NCI-H2196 (cell line): ENCODE data around the gene SLC38A1.
"Not testable (repeated sequence)": the region's sequence is repeated elsewhere in the genome, so short reads cannot be mapped to it uniquely, and the experiment has no call there.

Experiments
- DNase-seq: peaks from one replicate; lab custom pipeline; 2025; ENCODE audit not compliant: unreplicated experiment; lab: John Stamatoyannopoulos, UW

The SLC38A1 gene

DNA sequence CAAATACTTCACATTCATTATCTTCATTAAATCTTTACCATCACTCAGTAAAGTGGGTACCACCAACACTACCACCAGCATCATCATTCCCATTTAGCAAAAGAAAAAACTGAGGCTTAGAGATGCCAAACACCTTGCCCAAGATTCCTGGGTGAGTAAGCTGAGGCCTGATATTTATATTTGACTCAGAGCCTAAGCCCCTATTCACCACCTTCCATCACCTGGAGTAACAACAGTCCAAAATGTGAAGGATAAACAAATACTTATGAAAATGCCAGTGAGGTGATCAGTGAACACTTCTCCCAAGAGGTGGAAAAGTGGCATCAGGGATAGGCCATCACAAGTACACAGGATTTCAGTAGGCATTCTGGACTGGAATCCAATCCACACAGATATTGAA, 3.7 kb downstream of the SLC38A1 start:
- DNase-seq = no peak

DNA sequence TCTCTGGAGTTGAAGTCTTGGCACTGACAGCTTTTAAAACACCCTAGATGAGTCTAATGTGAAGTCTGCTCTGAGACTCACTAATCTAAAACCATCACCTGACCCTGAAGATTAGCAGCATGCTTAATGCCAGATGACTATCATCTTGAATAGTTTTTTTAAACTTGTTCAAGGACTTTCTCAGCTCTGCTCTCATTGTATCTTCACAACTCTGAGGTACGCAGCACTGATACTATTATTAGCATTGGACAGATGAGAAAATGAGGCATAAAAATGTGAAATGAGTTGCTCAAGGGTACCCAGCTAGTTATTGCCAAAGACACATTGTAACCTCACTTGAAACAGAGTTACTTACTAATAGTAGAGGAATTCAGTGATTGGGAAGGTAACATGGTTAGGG, 4.8 kb downstream of the SLC38A1 start:
- DNase-seq = no peak

DNA sequence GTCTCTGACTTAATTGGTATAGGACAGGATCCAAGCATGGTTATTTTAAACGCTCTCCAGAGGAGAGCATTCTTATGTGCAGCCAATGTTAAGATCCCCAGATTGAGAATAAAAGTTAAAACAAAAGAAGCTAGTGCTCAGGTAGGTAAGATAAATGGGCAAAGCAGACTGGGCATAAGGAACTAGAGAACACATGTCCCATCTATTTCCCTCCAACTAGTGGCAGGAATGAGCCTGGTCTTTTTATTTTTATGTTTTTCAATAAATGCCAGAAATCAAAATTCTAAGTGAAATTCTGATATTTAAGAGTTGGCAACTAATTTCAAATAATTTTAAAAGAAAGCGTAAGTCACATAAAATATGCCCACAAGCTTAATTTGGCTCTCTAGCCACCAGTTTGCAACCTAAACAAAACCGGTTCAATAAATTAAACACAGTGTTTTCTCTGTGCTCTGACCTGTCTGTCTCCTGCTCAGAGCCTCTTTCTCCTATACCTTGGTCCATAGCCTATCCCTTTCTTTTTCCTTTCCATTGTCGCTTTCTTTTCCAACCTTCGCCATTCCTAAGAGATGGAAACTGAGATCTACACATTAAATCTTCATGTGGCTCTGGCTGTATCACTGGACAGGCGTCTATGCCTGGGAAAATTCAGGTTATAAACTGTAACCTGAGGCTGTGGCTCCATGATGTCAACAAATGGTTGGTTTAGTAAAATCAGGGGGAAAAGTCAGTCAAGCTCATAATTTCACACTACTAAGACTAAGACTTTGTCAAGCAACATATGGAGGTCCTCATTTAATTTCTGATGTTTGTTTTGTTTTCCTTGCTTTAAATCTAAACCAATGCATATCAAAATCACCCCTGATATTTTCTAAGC, 5.5 kb downstream of the SLC38A1 start:
- no peak for DNase-seq

GRCh38 chr12:46261646-46262045, 7.2 kb downstream of the SLC38A1 start:
- DNase-seq = no peak

DNA sequence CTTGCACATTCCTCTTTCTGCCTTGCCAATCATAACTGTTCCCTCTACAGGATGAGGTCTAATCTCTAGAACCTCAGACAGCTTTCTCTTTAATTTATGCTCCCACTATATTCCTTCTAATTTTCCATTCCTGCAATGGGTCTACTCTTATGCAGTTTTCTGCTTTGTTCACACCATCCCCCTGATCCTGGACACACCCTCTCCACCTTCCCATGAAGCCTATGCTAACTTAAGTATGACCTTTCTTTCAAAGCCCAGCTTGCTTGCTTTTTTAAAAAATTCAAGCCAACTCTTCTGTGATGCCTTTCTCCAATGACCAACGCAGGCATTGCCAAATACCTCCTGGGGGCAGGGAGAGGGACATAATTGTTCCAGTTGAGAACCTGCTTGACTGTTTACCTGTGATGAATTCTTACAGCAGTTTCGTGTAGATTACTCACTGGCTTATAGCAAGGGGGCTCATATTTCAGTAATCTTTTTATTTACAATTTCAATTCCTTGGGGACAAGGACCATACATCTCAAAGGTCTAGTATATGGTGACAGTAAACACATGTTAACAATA, 7.8 kb downstream of the SLC38A1 start:
- DNase-seq = peak; percentile 18

DNA sequence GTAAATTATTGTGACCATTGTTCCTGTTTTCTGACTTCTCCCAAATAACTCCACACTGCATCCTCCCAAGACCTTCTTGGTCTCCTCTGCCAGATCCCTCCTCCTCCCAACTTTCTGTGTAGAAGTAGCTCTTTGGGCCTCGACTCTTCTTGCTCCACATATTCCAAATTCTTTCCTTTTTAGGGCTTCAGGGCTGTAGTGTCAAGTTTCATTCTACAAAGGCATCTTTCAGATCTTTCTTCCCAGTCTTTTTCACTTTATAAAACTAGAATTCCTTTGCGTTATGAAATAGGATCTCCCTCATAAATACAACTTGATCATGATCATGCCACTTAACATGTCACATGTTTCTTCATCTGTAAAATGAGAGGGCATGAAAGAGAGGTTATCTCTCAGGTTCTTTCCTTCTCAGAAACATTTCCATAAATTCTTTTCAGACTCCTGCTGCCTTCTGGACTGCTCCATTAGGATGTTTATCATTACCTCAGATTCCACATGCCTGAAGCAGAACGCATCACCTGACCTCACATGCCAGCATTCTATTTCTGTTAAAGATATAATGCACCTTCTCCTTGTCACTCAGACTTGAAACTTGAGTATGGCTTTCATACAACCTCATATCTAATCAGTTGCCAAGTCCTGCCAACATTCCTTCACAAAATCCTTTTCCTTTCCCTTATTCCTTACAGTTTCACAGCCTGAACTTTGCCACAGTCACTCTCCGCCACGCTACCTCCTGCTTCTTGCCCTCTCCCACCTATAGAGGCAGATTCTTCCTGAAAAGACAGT, 8.5 kb downstream of the SLC38A1 start:
- DNase-seq = no peak

DNA sequence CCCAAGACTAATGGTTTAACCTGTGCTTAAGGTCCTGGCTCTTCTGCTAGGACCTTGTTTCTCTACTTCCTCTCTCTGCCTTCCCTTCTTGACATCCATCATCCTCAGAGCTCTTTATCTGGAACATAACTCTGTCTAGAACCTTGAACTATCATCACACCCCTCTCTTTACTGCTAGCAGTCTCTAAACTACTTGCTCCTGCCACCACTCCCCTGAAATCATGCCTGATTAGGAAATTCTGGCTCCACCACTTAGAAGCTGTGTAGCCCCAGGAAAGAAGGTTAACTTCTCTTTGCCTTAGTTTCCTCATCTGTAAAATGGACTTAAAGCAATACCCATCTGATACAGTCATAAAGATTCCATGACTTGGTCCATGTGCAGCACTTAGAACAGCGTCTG, 9.1 kb downstream of the SLC38A1 start:
- DNase-seq = no peak

GRCh38 chr12:46259071-46259470, 9.8 kb downstream of the SLC38A1 start:
- DNase-seq = no peak

GRCh38 chr12:46258129-46258528, 10.7 kb downstream of the SLC38A1 start:
- DNase-seq = no peak

- no peak for DNase-seq
These were observed 11.9 kb downstream of the SLC38A1 start for GRCh38 chr12:46256942-46257341.

- no peak for DNase-seq
These were observed 15.2 kb downstream of the SLC38A1 start for GRCh38 chr12:46253544-46254162.

DNA sequence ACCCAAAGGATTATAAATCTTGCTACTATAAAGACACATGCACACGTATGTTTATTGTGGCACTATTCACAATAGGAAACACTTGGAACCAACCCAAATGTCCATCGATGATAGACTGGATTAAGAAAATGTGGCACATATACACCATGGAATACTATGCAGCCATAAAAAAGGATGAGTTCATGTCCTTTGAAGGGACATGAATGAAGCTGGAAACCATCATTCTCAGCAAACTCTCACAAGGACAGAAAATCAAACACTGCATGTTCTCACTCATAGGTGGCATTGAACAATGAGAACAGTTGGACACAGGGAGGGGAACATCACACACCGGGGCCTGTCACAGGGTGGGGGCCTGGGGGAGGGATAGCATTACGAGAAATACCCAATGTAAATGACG, 16.8 kb downstream of the SLC38A1 start:
- not testable (repeated sequence) for DNase-seq

GRCh38 chr12:46249960-46250359, 18.9 kb downstream of the SLC38A1 start:
- not testable (repeated sequence) for DNase-seq

GRCh38 chr12:46246021-46246700, 22.7 kb downstream of the SLC38A1 start:
- no peak for DNase-seq

GRCh38 chr12:46244997-46245396, 23.8 kb downstream of the SLC38A1 start:
- no peak for DNase-seq

- no peak for DNase-seq
These were observed 24.4 kb downstream of the SLC38A1 start for GRCh38 chr12:46244273-46244915.

GRCh38 chr12:46242569-46242968, 26.3 kb downstream of the SLC38A1 start:
- no peak for DNase-seq

- no peak for DNase-seq
These were observed 28.4 kb downstream of the SLC38A1 start for GRCh38 chr12:46240436-46240835.

DNA sequence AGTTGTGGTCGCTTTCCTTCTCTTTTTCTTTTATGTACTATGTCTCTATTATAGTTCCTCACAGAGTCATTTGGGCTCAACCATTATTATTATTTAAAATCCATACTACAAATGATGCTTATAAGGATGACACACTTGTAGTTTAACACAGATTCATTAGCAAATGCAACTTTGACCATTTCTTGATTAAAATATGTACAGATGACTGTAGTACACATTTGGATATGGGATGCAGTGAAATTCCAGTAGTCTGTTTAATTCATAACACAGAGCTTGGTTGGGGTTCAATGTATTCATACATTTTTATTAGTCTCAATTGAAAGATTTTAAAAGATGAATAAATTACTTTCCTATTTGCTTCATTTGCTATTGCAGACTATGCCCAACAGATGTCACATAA, 30.0 kb downstream of the SLC38A1 start:
- no peak for DNase-seq

DNA sequence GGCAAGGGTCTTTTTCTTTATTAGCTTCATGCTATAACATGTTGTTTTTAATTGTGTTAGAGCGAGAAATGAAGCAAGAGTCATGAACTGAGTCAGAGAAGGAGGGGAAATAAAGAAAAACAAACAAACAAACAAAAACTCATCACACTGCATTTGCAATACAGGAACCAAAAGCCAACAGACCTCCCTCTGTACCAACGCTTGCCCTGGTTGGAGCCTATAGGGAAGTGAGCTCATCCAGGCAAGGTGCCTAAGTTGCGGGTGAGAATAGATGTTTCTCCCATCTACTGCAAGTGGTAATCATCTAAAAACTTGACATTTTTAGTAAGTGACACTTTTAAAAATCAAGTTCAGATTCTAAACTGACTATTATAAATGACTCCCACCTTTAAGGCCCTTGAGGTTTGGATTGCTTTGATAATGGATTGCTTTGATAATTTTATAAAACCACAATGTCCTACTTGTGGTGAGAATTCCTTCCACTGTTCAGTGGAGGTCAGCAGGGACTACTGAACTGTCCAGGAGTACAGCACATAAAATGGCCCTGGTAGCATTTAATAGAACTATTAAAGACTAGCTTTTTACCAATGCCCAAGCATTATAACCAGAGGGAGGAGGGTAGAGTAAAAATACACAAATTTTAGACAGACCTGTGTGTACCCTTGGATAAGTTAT, 31.3 kb downstream of the SLC38A1 start:
- DNase-seq = no peak
